HUES64 (cell line): ENCODE results near the gene LDB2.

ENCODE experiments used
- H3K27ac ChIP-seq: 2 replicates; pipeline ENCODE4 v1.7.0; 2013; ENCODE audit warnings: low read depth, low read length, inconsistent platforms
- H3K27me3 ChIP-seq: 2 replicates; pipeline ENCODE4 v1.6.1; 2013; ENCODE audit warnings: mild to moderate bottlenecking, low read length; ENCODE audit not compliant: insufficient read depth
- H3K36me3 ChIP-seq: 2 replicates; pipeline ENCODE4 v1.6.1; 2013; ENCODE audit warnings: mild to moderate bottlenecking, low read length; ENCODE audit not compliant: insufficient read depth
- H3K4me1 ChIP-seq: 2 replicates; pipeline ENCODE4 v1.6.1; 2013; ENCODE audit warnings: mild to moderate bottlenecking, low read length, moderate library complexity; ENCODE audit not compliant: insufficient read depth
- H3K4me3 ChIP-seq: 2 replicates; pipeline ENCODE4 v1.5.1; 2013; ENCODE audit warnings: mild to moderate bottlenecking, low read length, moderate library complexity
- H3K9ac ChIP-seq: 2 replicates; pipeline ENCODE4 v1.6.1; 2013; ENCODE audit warnings: mild to moderate bottlenecking, low read depth, low read length
- H3K9me3 ChIP-seq: 2 replicates; pipeline ENCODE4 v1.6.1; 2013; ENCODE audit warnings: low read depth, low read length; ENCODE audit not compliant: insufficient read depth
- WGBS: fragments of 150-250, 120-280 bp; methylation state at CpG from one replicate; pipeline ENCODE4 v1.1.7; 2013; ENCODE audit warnings: missing lambda C conversion rate; 5-methylcytosine and 5-hydroxymethylcytosine counted together

LDB2 gene

GRCh38 chr4:16626945-16627344, 271.5 kb downstream of the LDB2 start:
- H3K9me3 ChIP-seq, result no peaks in the 10 kb centered on the region
- H3K4me1 ChIP-seq, result no peaks in the 10 kb centered on the region
- H3K4me3 ChIP-seq, result no peak overlapping the region
- H3K27ac ChIP-seq, result no peak overlapping the region
- H3K9ac ChIP-seq, result no peak overlapping the region
- no peaks in the 10 kb centered on the region for H3K27me3 ChIP-seq
- WGBS, result 84% methylated on average over 4 of the region's 5 CpGs
- no peaks in the 10 kb centered on the region for H3K36me3 ChIP-seq

- no peaks in the 10 kb centered on the region for H3K9me3 ChIP-seq
- 82% methylated on average over 1 of the region's 1 CpG for WGBS
Measured at GRCh38 chr4:16622826-16623225, 275.6 kb downstream of the LDB2 start.

GRCh38 chr4:16617435-16617834, 281.0 kb downstream of the LDB2 start:
- Histone ChIP-seq H3K9ac (no peak overlapping the region), H3K4me1 (no peaks in the 10 kb centered on the region), H3K27ac (no peak overlapping the region), H3K9me3 (no peaks in the 10 kb centered on the region), H3K36me3 (no peaks in the 10 kb centered on the region), H3K4me3 (no peak overlapping the region), H3K27me3 (no peaks in the 10 kb centered on the region)
- WGBS, result 97% methylated on average over 5 of the region's 5 CpGs

More at GRCh38 chr4:16622826-16623225, 275.6 kb downstream of the LDB2 start:
- no peak overlapping the region for H3K9ac ChIP-seq
- H3K4me1 ChIP-seq, result no peaks in the 10 kb centered on the region
- H3K36me3 ChIP-seq, result no peaks in the 10 kb centered on the region
- H3K27ac ChIP-seq, result no peak overlapping the region
- H3K4me3 ChIP-seq, result no peak overlapping the region
- H3K27me3 ChIP-seq, result no peaks in the 10 kb centered on the region

- H3K36me3 ChIP-seq, result no peaks in the 10 kb centered on the region
- no peak overlapping the region for H3K4me3 ChIP-seq
- H3K4me1 ChIP-seq, result no peaks in the 10 kb centered on the region
- no peak overlapping the region for H3K9ac ChIP-seq
- no peaks in the 10 kb centered on the region for H3K27me3 ChIP-seq
- no peaks in the 10 kb centered on the region for H3K9me3 ChIP-seq
- WGBS, result 92% methylated on average over 4 of the region's 6 CpGs
- no peak overlapping the region for H3K27ac ChIP-seq
Measured at GRCh38 chr4:16617011-16617410, 281.4 kb downstream of the LDB2 start.

- H3K9ac ChIP-seq, result no peak overlapping the region
- 64% methylated on average over 7 of the region's 10 CpGs for WGBS
- H3K4me3 ChIP-seq, result no peak overlapping the region
- no peaks in the 10 kb centered on the region for H3K27me3 ChIP-seq
- H3K27ac ChIP-seq, result peak overlapping the region; percentile 48; the same call in 1 of the 2 replicates
- no peaks in the 10 kb centered on the region for H3K9me3 ChIP-seq
- no peaks in the 10 kb centered on the region for H3K36me3 ChIP-seq
- peaks cover 21% of the 10 kb centered on the region for H3K4me1 ChIP-seq
Measured at GRCh38 chr4:16609170-16609758, 289.2 kb downstream of the LDB2 start.

- Histone ChIP-seq H3K9ac (no peak overlapping the region), H3K9me3 (no peaks in the 10 kb centered on the region), H3K27ac (no peak overlapping the region; the same call in 1 of the 2 replicates), H3K27me3 (no peaks in the 10 kb centered on the region), H3K36me3 (no peaks in the 10 kb centered on the region), H3K4me1 (peaks cover 21% of the 10 kb centered on the region), H3K4me3 (no peak overlapping the region)
- 88% methylated on average over 16 of the region's 16 CpGs for WGBS
Measured at GRCh38 chr4:16608611-16609125, 289.8 kb downstream of the LDB2 start.

GRCh38 chr4:16608123-16608522, 290.3 kb downstream of the LDB2 start:
- Histone ChIP-seq H3K27ac (no peak overlapping the region; the same call in 1 of the 2 replicates), H3K4me1 (peaks cover 21% of the 10 kb centered on the region), H3K4me3 (no peak overlapping the region), H3K27me3 (no peaks in the 10 kb centered on the region), H3K9me3 (no peaks in the 10 kb centered on the region), H3K36me3 (no peaks in the 10 kb centered on the region), H3K9ac (no peak overlapping the region)
- WGBS, result 90% methylated on average over 5 of the region's 5 CpGs

- 88% methylated on average over 7 of the region's 7 CpGs for WGBS
Measured at GRCh38 chr4:16607241-16608066, 291.0 kb downstream of the LDB2 start.

GRCh38 chr4:16606691-16607090, 291.8 kb downstream of the LDB2 start:
- no peak overlapping the region for H3K4me3 ChIP-seq
- no peaks in the 10 kb centered on the region for H3K9me3 ChIP-seq
- no peak overlapping the region for H3K27ac ChIP-seq
- no peak overlapping the region for H3K9ac ChIP-seq
- H3K27me3 ChIP-seq, result no peaks in the 10 kb centered on the region
- whole genome bisulfite sequencing, result 95% methylated on average over 2 of the region's 2 CpGs
- H3K4me1 ChIP-seq, result peaks cover 21% of the 10 kb centered on the region
- no peaks in the 10 kb centered on the region for H3K36me3 ChIP-seq

More at GRCh38 chr4:16607241-16608066, 291.0 kb downstream of the LDB2 start:
- Histone ChIP-seq H3K36me3 (no peaks in the 10 kb centered on the region), H3K27me3 (no peaks in the 10 kb centered on the region), H3K9ac (no peak overlapping the region), H3K9me3 (no peaks in the 10 kb centered on the region), H3K4me1 (peaks cover 21% of the 10 kb centered on the region), H3K4me3 (no peak overlapping the region), H3K27ac (no peak overlapping the region)

GRCh38 chr4:16603178-16603577, 295.3 kb downstream of the LDB2 start:
- Histone ChIP-seq H3K9me3 (no peaks in the 10 kb centered on the region), H3K36me3 (no peaks in the 10 kb centered on the region), H3K27me3 (no peaks in the 10 kb centered on the region), H3K4me3 (no peak overlapping the region), H3K4me1 (peaks cover 17% of the 10 kb centered on the region), H3K27ac (no peak overlapping the region), H3K9ac (no peak overlapping the region)
- 86% methylated on average over 3 of the region's 4 CpGs for WGBS

- Histone ChIP-seq H3K4me3 (no peak overlapping the region), H3K36me3 (no peaks in the 10 kb centered on the region), H3K27me3 (no peaks in the 10 kb centered on the region), H3K27ac (no peak overlapping the region), H3K9ac (no peak overlapping the region), H3K4me1 (peaks cover 5% of the 10 kb centered on the region; the same call in 1 of the 2 replicates), H3K9me3 (no peaks in the 10 kb centered on the region)
- WGBS, result 89% methylated on average over 7 of the region's 7 CpGs
Measured at GRCh38 chr4:16598597-16599206, 299.7 kb downstream of the LDB2 start.
